B cell (primary cell): Measurements from ENCODE around the gene UBAC2. TPM values are rescaled to one million over a fixed set of nuclear protein-coding genes. Genes with fewer than 3 reads are reported as not detected.
A peak's percentile ranks its signal among the peaks of the same experiment; 100 is the strongest.

Experiments
- ATAC-seq: fragments of 200-7000 bp; cut with Tn5 transposase; one replicate; pipeline ENCODE4 v1.10.0; 2021; ENCODE audit warnings: low read depth, mild to moderate bottlenecking, moderate number of reproducible peaks, moderate library complexity
- CTCF ChIA-PET: fragments of 350-600 bp; sonication (Branson Sonifier 250); formaldehyde crosslinking; loops from one replicate; lab custom pipeline; 2021; ENCODE audit warnings: antibody characterized with exemption, inconsistent platforms; lab: Charles Lee
- POLR2A ChIA-PET: fragments of 350-600 bp; sonication (Branson Sonifier 250); formaldehyde crosslinking; loops from one replicate; lab custom pipeline; 2021; ENCODE audit warnings: antibody characterized with exemption; lab: Charles Lee
- DNase-seq: peaks from one replicate; pipeline ENCODE4 v3.0.0; 2013
- H2AFZ ChIP-seq: 2 replicates; pipeline ENCODE4 v1.6.1; 2012; ENCODE audit warnings: mild to moderate bottlenecking, low read depth, low read length; ENCODE audit not compliant: insufficient read depth, poor library complexity, severe bottlenecking
- H3K27ac ChIP-seq, 2 donors: 1 replicate in 1 of 2; 2 replicates in 1 of 2; pipeline ENCODE4 v1.5.1; 2012 to 2013; ENCODE audit warnings: low read length in 2 of 2, mild to moderate bottlenecking in 2 of 2, moderate library complexity in 1 of 2
- H3K27me3 ChIP-seq, 4 experiments: fragments of 200-600 bp in 1 of 4; sonication (generic) in 1 of 4; replicated peaks in 1 of 4; 1 replicate in 2 of 4; 2 replicates in 2 of 4; pipeline versions ENCODE4 v1.6.1 to v1.7.0; 2013 to 2016; ENCODE audit warnings: low read length in 3 of 4, mild to moderate bottlenecking in 2 of 4, mixed read lengths in 1 of 4, moderate library complexity in 1 of 4; ENCODE audit not compliant: insufficient read depth in 4 of 4, control insufficient read depth in 3 of 4; ENCODE audit errors: control extremely low read depth in 1 of 4
- H3K36me3 ChIP-seq, 2 experiments: replicated peaks in 1 of 2; 1 replicate in 1 of 2; 2 replicates in 1 of 2; pipeline versions ENCODE4 v1.6.1 to v1.7.1; 2013; ENCODE audit warnings: low read length in 1 of 2; ENCODE audit not compliant: insufficient read depth in 2 of 2, control insufficient read depth in 1 of 2; ENCODE audit errors: control extremely low read depth in 1 of 2, extremely low read depth in 1 of 2
- H3K4me1 ChIP-seq, 2 donors: fragments of 200-600 bp in 1 of 2; sonication (generic) in 1 of 2; 1 replicate in 1 of 2; 2 replicates in 1 of 2; pipeline versions ENCODE4 v1.5.1 to v1.6.1; 2013 to 2017; ENCODE audit warnings: low read length in 2 of 2; ENCODE audit not compliant: control insufficient read depth in 2 of 2, insufficient read depth in 2 of 2
- H3K4me2 ChIP-seq: replicated peaks from 2 replicates; pipeline ENCODE3; 2012; ENCODE audit warnings: mild to moderate bottlenecking, low read depth, low read length; ENCODE audit not compliant: poor library complexity, severe bottlenecking
- H3K4me3 ChIP-seq, 5 experiments: fragments of 200-600 bp in 1 of 5; sonication (generic) in 1 of 5; 1 replicate in 3 of 5; 2 replicates in 2 of 5; pipeline versions ENCODE4 v1.5.1 to v1.7.0; 2011 to 2016; ENCODE audit warnings: low read length in 4 of 5, mild to moderate bottlenecking in 4 of 5, low read depth in 2 of 5, control low read depth in 1 of 5, moderate library complexity in 1 of 5; ENCODE audit not compliant: insufficient read depth in 1 of 5; ENCODE audit errors: control extremely low read depth in 1 of 5, extremely low read depth in 1 of 5
- H3K79me2 ChIP-seq: fragments of 200-600 bp; sonication (generic); one replicate; pipeline ENCODE4 v1.6.0; 2016; ENCODE audit warnings: low read length; ENCODE audit not compliant: control insufficient read depth, insufficient read depth
- H3K9ac ChIP-seq: fragments of 200-600 bp; sonication (generic); 2 replicates; pipeline ENCODE4 v1.6.1; 2017; ENCODE audit warnings: mild to moderate bottlenecking, low read length, moderate library complexity
- H3K9me3 ChIP-seq, 3 donors: one replicate each; pipeline versions ENCODE4 v1.6.1 to v1.7.1; 2013; ENCODE audit warnings: low read length in 2 of 3; ENCODE audit not compliant: control insufficient read depth in 2 of 3, insufficient read depth in 1 of 3; ENCODE audit errors: control extremely low read depth in 1 of 3
- H4K20me1 ChIP-seq: 2 replicates; pipeline ENCODE4 v1.6.0; 2012; ENCODE audit warnings: mild to moderate bottlenecking, low read length; ENCODE audit not compliant: insufficient read depth, control insufficient read depth, poor library complexity, severe bottlenecking
- H3K27ac Mint-ChIP-seq: one replicate; pipeline ENCODE4 v1.8.0; 2021; ENCODE audit warnings: mixed read lengths
- H3K27me3 Mint-ChIP-seq: one replicate; pipeline ENCODE4 v1.8.0; 2021; ENCODE audit warnings: mixed read lengths
- H3K4me1 Mint-ChIP-seq: one replicate; pipeline ENCODE4 v1.8.0; 2021; ENCODE audit warnings: mixed read lengths
- H3K4me3 Mint-ChIP-seq: one replicate; pipeline ENCODE4 v1.8.0; 2021; ENCODE audit warnings: mixed read lengths
- H3K9me3 Mint-ChIP-seq: one replicate; pipeline ENCODE4 v1.8.0; 2022; ENCODE audit warnings: mixed read lengths; ENCODE audit not compliant: insufficient read depth
- CTCF ChIP-seq: fragments of 200-600 bp; IDR thresholded peaks from one replicate; pipeline ENCODE4 v1.8.0; 2022; ENCODE audit warnings: antibody characterized with exemption, mild to moderate bottlenecking
- EZH2 ChIP-seq: IDR thresholded peaks from 2 replicates; pipeline ENCODE4 v1.6.1; 2012; ENCODE audit warnings: borderline replicate concordance, low read depth, mild to moderate bottlenecking, moderate library complexity, low read length; ENCODE audit not compliant: insufficient read depth, poor library complexity, severe bottlenecking
- WGBS: methylation state at CpG from one replicate; pipeline ENCODE4 v1.1.5; 2013; ENCODE audit warnings: missing lambda C conversion rate; ENCODE audit not compliant: insufficient coverage; 5-methylcytosine and 5-hydroxymethylcytosine counted together
- intact Hi-C: fragments of 100-400 bp; cut with micrococcal nuclease; formaldehyde crosslinking; loops from one replicate; pipeline ENCODE4 v1.10.0; 2022
- polyA plus RNA-seq: library from polyadenylated mRNA; depleted of rRNA; stranded (reverse); fragments of >200 nt; gene quantifications from 2 replicates; pipeline ENCODE4 v1.2.3, GENCODE V29; 2012
- total RNA-seq, 2 donors: library from RNA; stranded (reverse); fragments of 120-200 nt in 1 of 2; gene quantifications; 1 replicate in 1 of 2; 2 replicates in 1 of 2; pipeline versions ENCODE4 v1.2.3 to v1.2.4, GENCODE V29; 2013 to 2022

UBAC2 gene
- total and polyA plus RNA-seq, 2 donors (not counting 1 experiment from before 2014, with no cell fraction given), result 56.3 to 60.8 TPM

DNA sequence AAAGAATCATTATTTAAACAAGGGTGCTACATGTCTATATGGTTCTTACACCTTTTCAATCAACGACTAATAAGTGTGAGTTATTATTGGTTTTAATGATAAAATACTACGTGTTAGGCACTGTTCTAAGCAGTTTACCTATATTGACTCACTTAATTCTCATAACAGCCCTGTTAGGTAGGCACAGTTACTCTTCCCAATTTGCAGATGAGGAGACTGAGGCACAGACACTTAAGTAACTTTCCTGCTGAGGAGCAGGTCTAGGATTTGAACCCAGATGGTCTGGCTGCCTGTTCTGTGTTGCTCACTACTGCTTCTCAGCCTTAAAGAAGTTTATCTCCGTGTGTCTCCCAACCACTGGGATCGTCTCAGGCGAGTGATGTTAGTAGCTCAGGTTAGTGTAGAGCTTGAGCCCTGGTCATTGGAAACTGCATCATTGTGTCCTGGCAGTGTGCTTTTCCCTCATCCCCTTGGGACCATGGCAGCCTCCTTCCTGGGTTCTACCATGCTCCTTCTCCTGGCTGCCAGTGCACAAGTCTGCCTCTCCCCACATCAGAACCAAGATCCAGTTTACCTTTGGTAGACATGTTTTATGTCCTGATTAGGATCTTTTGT, 10.9 kb downstream of the UBAC2 start:
- intact Hi-C loops, result no loop called here
- H3K79me2 ChIP-seq, result peaks cover 100% of the 10 kb centered on the region
- H3K4me3 Mint-ChIP-seq, result no peak overlapping the region
- H3K4me1 Mint-ChIP-seq, result peaks cover 69% of the 10 kb centered on the region
- peaks cover 89% of the 10 kb centered on the region for H4K20me1 ChIP-seq
- no peak overlapping the region for H3K27ac ChIP-seq
- H3K4me3 ChIP-seq, result no peak overlapping the region
- H3K27me3 ChIP-seq, result no peaks in the 10 kb centered on the region
- CTCF ChIA-PET, result no interaction called here
- POLR2A ChIA-PET, result no interaction called here
- DNase-seq (no peak), ATAC-seq (no peak)
- peaks cover 42 to 43% of the 10 kb centered on the region in 2 donors for H3K4me1 ChIP-seq
- H3K9me3 ChIP-seq, result no peaks in the 10 kb centered on the region
- 100% methylated on average over 1 of the region's 5 CpGs for WGBS
- TF ChIP-seq CTCF (no peak), EZH2 (no peak)
- no peak overlapping the region for H3K4me2 ChIP-seq
- no peaks in the 10 kb centered on the region for H3K27me3 Mint-ChIP-seq
- H2AFZ ChIP-seq, result no peak overlapping the region
- peaks cover 0 to 27% of the 10 kb centered on the region in 2 experiments for H3K36me3 ChIP-seq
- H3K9ac ChIP-seq, result no peak overlapping the region
- H3K27ac Mint-ChIP-seq, result peak overlapping the region; percentile 12
- H3K9me3 Mint-ChIP-seq, result no peaks in the 10 kb centered on the region

- Histone ChIP-seq H3K79me2 (peaks cover 100% of the 10 kb centered on the region), H4K20me1 (peaks cover 85% of the 10 kb centered on the region), H3K4me2 (peak overlapping the region; percentile 55), H3K4me1 (peaks cover 47 to 48% of the 10 kb centered on the region in 2 donors), H3K27me3 (no peaks in the 10 kb centered on the region), H3K4me3 (no peak overlapping the region), H3K9ac (peak overlapping the region; percentile 20), H3K9me3 (no peaks in the 10 kb centered on the region), H2AFZ (no peak overlapping the region), H3K36me3 (peaks cover 0 to 14% of the 10 kb centered on the region in 2 experiments), H3K27ac (peak overlapping the region in 1 of 2 donors; percentile 40)
- Mint-ChIP-seq H3K9me3 (no peaks in the 10 kb centered on the region), H3K4me3 (peak overlapping the region; percentile 9), H3K27ac (peak overlapping the region; percentile 7), H3K27me3 (no peaks in the 10 kb centered on the region), H3K4me1 (peaks cover 67% of the 10 kb centered on the region)
- ATAC-seq (peak; percentile 52), DNase-seq (peak; percentile 42)
- CTCF ChIA-PET, result interaction anchor here (0.9 to 1.6 kb wide), 7 partner anchors 10 to 206 kb away, joined by 3 to 8 read pairs (median 3); partner anchors contain the start of genes GPR18 and UBAC2
- intact Hi-C loops, result loop anchor here (2.0 kb wide), 1 partner anchor 15 kb away; no protein-coding TSS in a partner anchor
- 24% methylated on average over 6 of the region's 7 CpGs for WGBS
- TF ChIP-seq EZH2 (no peak), CTCF (no peak)
- POLR2A ChIA-PET, result interaction anchor here (0.6 to 1.4 kb wide), 4 partner anchors 8 to 44 kb away, joined by 3 to 5 read pairs (median 4); partner anchors contain the start of genes GPR18 and UBAC2
These were observed 13.6 kb downstream of the UBAC2 start for GRCh38 chr13:99214232-99214631.
